SU-DHL-6 (cell line): ENCODE data around the gene IGSF21.

Source experiments
- H2AFZ ChIP-seq: fragments of 200-600 bp; sonication (generic); 2 replicates; pipeline ENCODE4 v1.6.1; 2014; ENCODE audit warnings: low read depth, mild to moderate bottlenecking, moderate library complexity, mixed read lengths, antibody characterized with exemption, low read length; ENCODE audit not compliant: severe bottlenecking
- H3F3A ChIP-seq: fragments of 200-600 bp; shearing (Covaris generic); 2 replicates; pipeline ENCODE4 v1.6.0; 2016; ENCODE audit warnings: antibody characterized with exemption, mild to moderate bottlenecking; ENCODE audit not compliant: insufficient read depth
- H3K27ac ChIP-seq: fragments of 200-600 bp; sonication (generic); 2 replicates; pipeline ENCODE4 v1.5.1; 2016; ENCODE audit warnings: low read depth, mild to moderate bottlenecking, low read length, moderate library complexity, mixed read lengths
- H3K27me3 ChIP-seq: fragments of 200-600 bp; sonication (generic), shearing (Covaris generic); 2 replicates; pipeline ENCODE4 v1.6.0; 2014; ENCODE audit warnings: mild to moderate bottlenecking, low read length
- H3K36me3 ChIP-seq: fragments of 200-600 bp; sonication (generic); 2 replicates; pipeline ENCODE4 v1.6.1; 2014; ENCODE audit warnings: mild to moderate bottlenecking, low read length, mixed read lengths
- H3K4me2 ChIP-seq: fragments of 300-600, 200-600 bp; shearing (Covaris generic), sonication (generic); 2 replicates; pipeline ENCODE4 v1.6.0; 2014; ENCODE audit warnings: low read length, low read depth, mild to moderate bottlenecking; ENCODE audit not compliant: poor library complexity, severe bottlenecking
- H3K4me3 ChIP-seq: fragments of 200-600 bp; sonication (generic); 2 replicates; pipeline ENCODE4 v1.5.1; 2014; ENCODE audit warnings: antibody characterized with exemption, low read length, mild to moderate bottlenecking, mixed read lengths; ENCODE audit not compliant: insufficient read depth, poor library complexity, severe bottlenecking
- H3K79me2 ChIP-seq: fragments of 200-600 bp; sonication (generic); 2 replicates; pipeline ENCODE4 v1.6.1; 2014; ENCODE audit warnings: mild to moderate bottlenecking, low read length, moderate library complexity; ENCODE audit not compliant: insufficient read depth
- H3K9ac ChIP-seq: fragments of 200-600 bp; sonication (generic); 2 replicates; pipeline ENCODE4 v1.7.0; 2014; ENCODE audit warnings: mild to moderate bottlenecking, low read length
- H3K9me2 ChIP-seq: fragments of 200-600 bp; sonication (generic); replicated peaks from 2 replicates; pipeline ENCODE4 v1.6.1; 2014; ENCODE audit warnings: low read length; ENCODE audit not compliant: insufficient read depth
- H3K9me3 ChIP-seq: fragments of 200-600 bp; sonication (generic); 2 replicates; pipeline ENCODE4 v1.6.1; 2014; ENCODE audit warnings: low read length, mixed read lengths; ENCODE audit not compliant: insufficient read depth
- H4K20me1 ChIP-seq: fragments of 200-600 bp; sonication (generic); 2 replicates; pipeline ENCODE4 v1.6.1; 2014; ENCODE audit warnings: low read depth, mild to moderate bottlenecking, antibody characterized with exemption, low read length, moderate library complexity, mixed read lengths
- CTCF ChIP-seq: fragments of 200-600 bp; sonication (generic); IDR thresholded peaks from one replicate; pipeline ENCODE4 v1.5.1; 2017; ENCODE audit warnings: antibody characterized with exemption, mild to moderate bottlenecking, low read length, moderate library complexity; ENCODE audit not compliant: insufficient read depth, poor library complexity, severe bottlenecking
- EZH2phosphoT487 ChIP-seq: fragments of 200-600 bp; sonication (generic), shearing (Covaris generic); conservative IDR thresholded peaks from 2 replicates; pipeline ENCODE4 v1.6.1; 2018; ENCODE audit warnings: mild to moderate bottlenecking, antibody characterized with exemption, low read length, moderate library complexity, mixed read lengths

Gene IGSF21

GRCh38 chr1:18397641-18398040 lies 290.0 kb downstream of the IGSF21 start:
- Histone ChIP-seq H3K79me2 (no peaks in the 10 kb centered on the region), H4K20me1 (no peaks in the 10 kb centered on the region), H3K9me3 (no peaks in the 10 kb centered on the region), H2AFZ (no peak overlapping the region), H3K36me3 (no peaks in the 10 kb centered on the region), H3K4me2 (no peak overlapping the region), H3K9ac (no peak overlapping the region), H3K4me3 (no peak overlapping the region), H3K9me2 (no peaks in the 10 kb centered on the region), H3K27ac (no peak overlapping the region), H3K27me3 (no peaks in the 10 kb centered on the region), H3F3A (no peaks in the 10 kb centered on the region)
- TF ChIP-seq EZH2phosphoT487 (no peak), CTCF (no peak)

GRCh38 chr1:18398791-18399530 lies 291.4 kb downstream of the IGSF21 start:
- no peaks in the 10 kb centered on the region for H3K36me3 ChIP-seq
- no peaks in the 10 kb centered on the region for H3K9me2 ChIP-seq
- no peak overlapping the region for H3K27ac ChIP-seq
- no peak for TF ChIP-seq EZH2phosphoT487
- H3K4me3 ChIP-seq = no peak overlapping the region
- no peak overlapping the region for H2AFZ ChIP-seq
- H3F3A ChIP-seq = no peaks in the 10 kb centered on the region
- no peaks in the 10 kb centered on the region for H4K20me1 ChIP-seq
- H3K9me3 ChIP-seq = no peaks in the 10 kb centered on the region
- no peaks in the 10 kb centered on the region for H3K79me2 ChIP-seq
- H3K4me2 ChIP-seq = no peak overlapping the region
- H3K9ac ChIP-seq = no peak overlapping the region
- H3K27me3 ChIP-seq = no peaks in the 10 kb centered on the region

- Histone ChIP-seq H3F3A (no peaks in the 10 kb centered on the region), H3K9ac (no peak overlapping the region), H3K27ac (no peak overlapping the region), H3K4me3 (no peak overlapping the region), H4K20me1 (no peaks in the 10 kb centered on the region), H2AFZ (no peak overlapping the region), H3K27me3 (no peaks in the 10 kb centered on the region), H3K79me2 (no peaks in the 10 kb centered on the region), H3K4me2 (no peak overlapping the region), H3K9me3 (no peaks in the 10 kb centered on the region), H3K36me3 (no peaks in the 10 kb centered on the region), H3K9me2 (no peaks in the 10 kb centered on the region)
- TF ChIP-seq CTCF (no peak), EZH2phosphoT487 (no peak)
These were observed 292.9 kb downstream of the IGSF21 start for GRCh38 chr1:18400347-18401102.

- TF ChIP-seq CTCF (no peak), EZH2phosphoT487 (no peak)
These were observed 294.3 kb downstream of the IGSF21 start for GRCh38 chr1:18401921-18402320.

More at GRCh38 chr1:18401921-18402320, 294.3 kb downstream of the IGSF21 start:
- no peak overlapping the region for H3K27ac ChIP-seq
- H3K36me3 ChIP-seq = no peaks in the 10 kb centered on the region
- no peak overlapping the region for H2AFZ ChIP-seq
- H3K4me2 ChIP-seq = no peak overlapping the region
- no peaks in the 10 kb centered on the region for H3F3A ChIP-seq
- H3K79me2 ChIP-seq = no peaks in the 10 kb centered on the region
- no peaks in the 10 kb centered on the region for H3K9me2 ChIP-seq
- H4K20me1 ChIP-seq = no peaks in the 10 kb centered on the region
- no peak overlapping the region for H3K4me3 ChIP-seq
- H3K27me3 ChIP-seq = no peaks in the 10 kb centered on the region
- no peaks in the 10 kb centered on the region for H3K9me3 ChIP-seq
- no peak overlapping the region for H3K9ac ChIP-seq
